ENCODE measurements around the gene RSBN1.

- TF ChIP-seq EZH2 (IDR thresholded peaks at IDR 0.05): no peak
- no peak for TF ChIP-seq EGR1 (IDR thresholded peaks at IDR 0.05; ENCODE audit: low read depth)
- TF ChIP-seq JUND (IDR thresholded peaks at IDR 0.05): no peak
- no peak for TF ChIP-seq POLR2AphosphoS5 (IDR thresholded peaks at IDR 0.05; ENCODE audit: low read depth, low read length)
Observed at GRCh38 chr1:113744114-113744513, 68.2 kb downstream of the RSBN1 start.
